Prostate gland (tissue), 2 donors: ENCODE data around the gene VOPP1. TPM values are rescaled to one million over a fixed set of nuclear protein-coding genes. Genes with fewer than 3 reads are reported as not detected.
A peak's percentile ranks its signal among the peaks of the same experiment; 100 is the strongest.

ENCODE experiments used
- DNase-seq: peaks from one replicate; pipeline ENCODE4 v3.0.0-alpha.2; 2019; ENCODE audit warnings: low spot score
- H3K27ac ChIP-seq, 2 donors: fragments of 200-600 bp; sonication (generic); 2 replicates each; pipeline ENCODE4 v1.5.1; 2017 to 2019
- H3K27me3 ChIP-seq: fragments of 200-600 bp; sonication (generic); replicated peaks from 2 replicates; pipeline ENCODE4 v1.5.1; 2019; ENCODE audit not compliant: insufficient read depth
- H3K36me3 ChIP-seq, 2 donors: fragments of 200-600 bp; sonication (generic); 1 replicate in 1 of 2; 2 replicates in 1 of 2; pipeline versions ENCODE4 v1.5.1 to v1.8.1; 2017 to 2019
- H3K4me1 ChIP-seq: fragments of 200-600 bp; sonication (generic); replicated peaks from 2 replicates; pipeline ENCODE4 v1.5.1; 2019
- H3K4me3 ChIP-seq, 2 donors: fragments of 200-600 bp; sonication (generic); 2 replicates each; pipeline ENCODE4 v1.5.1; 2017 to 2019
- H3K9me3 ChIP-seq: fragments of 200-600 bp; sonication (generic); 2 replicates; pipeline ENCODE4 v1.5.1; 2017
- POLR2A ChIP-seq: fragments of 450-650 bp; IDR thresholded peaks from one replicate; pipeline ENCODE4 v1.6.1; 2016; ENCODE audit warnings: antibody characterized with exemption, mild to moderate bottlenecking
- POLR2AphosphoS5 ChIP-seq: sonication (generic); formaldehyde crosslinking; IDR thresholded peaks from one replicate; pipeline ENCODE4 v1.6.1; 2017; ENCODE audit warnings: antibody characterized with exemption
- WGBS: methylation state at CpG from one replicate; pipeline ENCODE4 v1.1.5; 2018; 5-methylcytosine and 5-hydroxymethylcytosine counted together
- intact Hi-C: fragments of 100-400 bp; cut with DNase I; formaldehyde crosslinking; loops from one replicate; pipeline ENCODE4 v1.14.2; 2022
- total RNA-seq, 2 donors: library from RNA; depleted of rRNA; stranded (reverse); fragments of >200 nt; gene quantifications; one replicate each; pipeline ENCODE4 v1.1.0, GENCODE V29; 2016
- TF ChIP-seq, protein P1 (sequence below), 4 experiments: fragments of 200-600 bp in 2 of 4; fragments of 450-650 bp in 2 of 4; sonication (generic) in 2 of 4; IDR thresholded peaks; 1 replicate in 3 of 4; 2 replicates in 1 of 4; pipeline ENCODE4 v1.5.1; 2016 to 2019; ENCODE audit warnings: antibody characterized with exemption in 4 of 4, mild to moderate bottlenecking in 2 of 4, moderate library complexity in 2 of 4

Gene VOPP1
- total RNA-seq, 2 donors from 2014 or later = 29.4 to 46.6 TPM

DNA sequence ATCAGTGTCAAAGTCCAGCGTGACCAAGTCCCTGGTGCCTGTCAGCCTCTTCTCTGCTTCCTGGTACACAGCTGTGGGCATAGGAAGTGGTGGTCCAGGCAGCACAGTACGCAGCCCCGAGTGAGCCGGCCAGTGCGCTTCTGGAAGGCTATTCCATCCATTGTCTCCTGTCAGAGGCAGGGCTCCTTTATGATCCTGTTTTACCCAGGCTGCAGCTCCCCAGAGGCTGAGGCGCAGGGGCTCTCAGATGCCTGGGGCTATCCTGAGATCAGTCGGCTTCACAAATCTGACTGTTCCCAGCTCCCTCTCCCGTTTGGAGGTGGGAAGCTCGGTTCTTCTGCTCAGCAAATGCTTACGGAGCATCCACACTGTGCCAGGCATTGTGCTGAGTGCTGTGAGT, 136.8 kb downstream of the VOPP1 start:
- H3K4me3 ChIP-seq = no peak overlapping the region
- H3K9me3 ChIP-seq = no peaks in the 10 kb centered on the region
- H3K4me1 ChIP-seq = peaks cover 15% of the 10 kb centered on the region
- no peak overlapping the region for H3K27ac ChIP-seq
- DNase-seq = no peak
- WGBS = 74% methylated on average over 10 of the region's 10 CpGs
- no peak for TF ChIP-seq POLR2AphosphoS5
- no peak for TF ChIP-seq POLR2A
- TF ChIP-seq, protein P1, sequence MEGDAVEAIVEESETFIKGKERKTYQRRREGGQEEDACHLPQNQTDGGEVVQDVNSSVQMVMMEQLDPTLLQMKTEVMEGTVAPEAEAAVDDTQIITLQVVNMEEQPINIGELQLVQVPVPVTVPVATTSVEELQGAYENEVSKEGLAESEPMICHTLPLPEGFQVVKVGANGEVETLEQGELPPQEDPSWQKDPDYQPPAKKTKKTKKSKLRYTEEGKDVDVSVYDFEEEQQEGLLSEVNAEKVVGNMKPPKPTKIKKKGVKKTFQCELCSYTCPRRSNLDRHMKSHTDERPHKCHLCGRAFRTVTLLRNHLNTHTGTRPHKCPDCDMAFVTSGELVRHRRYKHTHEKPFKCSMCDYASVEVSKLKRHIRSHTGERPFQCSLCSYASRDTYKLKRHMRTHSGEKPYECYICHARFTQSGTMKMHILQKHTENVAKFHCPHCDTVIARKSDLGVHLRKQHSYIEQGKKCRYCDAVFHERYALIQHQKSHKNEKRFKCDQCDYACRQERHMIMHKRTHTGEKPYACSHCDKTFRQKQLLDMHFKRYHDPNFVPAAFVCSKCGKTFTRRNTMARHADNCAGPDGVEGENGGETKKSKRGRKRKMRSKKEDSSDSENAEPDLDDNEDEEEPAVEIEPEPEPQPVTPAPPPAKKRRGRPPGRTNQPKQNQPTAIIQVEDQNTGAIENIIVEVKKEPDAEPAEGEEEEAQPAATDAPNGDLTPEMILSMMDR (IDR thresholded peaks at IDR 0.05) = no peak
- intact Hi-C loops = no loop called here
- H3K36me3 ChIP-seq = no peaks in the 10 kb centered on the region
- H3K27me3 ChIP-seq = no peaks in the 10 kb centered on the region

DNA sequence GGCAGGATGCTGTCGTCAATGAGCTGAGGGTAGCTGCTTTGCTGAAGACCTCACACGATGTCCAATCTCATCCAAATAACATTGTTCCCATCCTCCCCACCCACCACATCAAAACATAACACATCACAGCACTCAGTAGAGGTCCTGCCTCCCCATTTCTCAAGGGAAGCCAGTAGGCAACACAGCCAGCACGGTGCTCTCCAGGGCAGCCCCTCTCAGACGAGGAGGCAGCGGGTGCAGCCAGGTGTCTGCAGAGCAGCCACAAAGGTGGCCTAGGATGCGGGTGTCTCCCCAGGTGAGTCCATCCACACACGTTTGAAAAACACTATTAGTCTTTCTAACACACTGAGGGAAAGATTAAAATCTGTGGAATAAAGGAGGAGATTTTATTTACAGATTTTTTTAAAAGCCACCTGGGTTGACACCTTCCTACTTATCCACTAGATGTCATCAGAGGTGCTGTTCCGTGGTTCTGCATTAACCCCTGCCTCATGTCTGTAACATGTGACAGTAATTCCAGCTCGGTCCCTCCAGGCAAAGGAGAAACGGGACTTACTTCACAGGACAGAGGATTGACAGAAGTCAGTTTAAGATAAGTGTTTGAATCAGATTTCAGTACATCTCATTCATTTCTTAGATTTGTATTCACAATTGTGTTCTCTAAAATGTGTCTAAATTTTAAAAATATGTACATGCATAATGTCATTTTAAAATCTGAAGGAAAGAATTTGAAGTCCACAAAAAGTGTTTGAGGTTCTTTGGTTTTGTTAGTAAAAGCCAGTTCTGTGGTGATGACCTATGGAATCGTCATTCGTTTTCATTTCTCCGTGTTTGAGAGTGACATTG, 139.1 kb downstream of the VOPP1 start:
- Histone ChIP-seq H3K4me3 (no peak overlapping the region), H3K27ac (peak overlapping the region; percentile 2 to 68), H3K9me3 (no peaks in the 10 kb centered on the region), H3K4me1 (peaks cover 19% of the 10 kb centered on the region), H3K36me3 (no peaks in the 10 kb centered on the region), H3K27me3 (no peaks in the 10 kb centered on the region)
- 60% methylated on average over 13 of the region's 13 CpGs for WGBS
- intact Hi-C loops = loop anchor here (5.0 kb wide), 1 partner anchor 164 kb away; no protein-coding TSS in a partner anchor
- TF ChIP-seq POLR2AphosphoS5 = peak; percentile 56
- TF ChIP-seq POLR2A = no peak
- TF ChIP-seq, protein P1 (IDR thresholded peaks at IDR 0.05) = peak in 3 of 4 experiments; percentile 43 to 61 (median 43)
- no peak for DNase-seq

DNA sequence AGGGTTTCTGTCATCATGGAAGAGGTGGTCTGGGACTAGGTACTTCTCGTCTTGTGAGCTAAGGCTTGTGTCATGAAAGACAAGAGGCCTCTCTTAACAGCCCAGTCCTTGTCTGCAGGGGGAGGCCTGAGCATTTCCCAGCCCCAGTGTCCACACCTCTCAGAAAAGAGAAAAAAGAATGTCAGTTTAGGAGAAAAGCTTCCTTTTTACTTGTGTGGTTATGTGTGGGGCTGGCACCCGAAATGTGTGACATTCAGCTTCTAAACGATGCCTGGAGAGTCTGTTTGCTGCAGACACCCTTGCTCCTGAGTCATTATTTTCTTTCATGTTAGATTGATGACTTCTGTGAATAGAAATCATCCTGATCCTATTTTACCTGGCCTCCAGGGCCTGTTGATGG, 139.8 kb downstream of the VOPP1 start:
- WGBS = 69% methylated on average over 3 of the region's 3 CpGs
- Histone ChIP-seq H3K4me1 (peaks cover 19% of the 10 kb centered on the region), H3K9me3 (no peaks in the 10 kb centered on the region), H3K27me3 (no peaks in the 10 kb centered on the region), H3K36me3 (no peaks in the 10 kb centered on the region), H3K4me3 (no peak overlapping the region), H3K27ac (peak overlapping the region; percentile 2 to 68)
- TF ChIP-seq POLR2A = no peak
- TF ChIP-seq POLR2AphosphoS5 = no peak
- TF ChIP-seq, protein P1 (IDR thresholded peaks at IDR 0.05) = no peak
- intact Hi-C loops = loop anchor here (5.0 kb wide), 1 partner anchor 165 kb away; no protein-coding TSS in a partner anchor
- no peak for DNase-seq

DNA sequence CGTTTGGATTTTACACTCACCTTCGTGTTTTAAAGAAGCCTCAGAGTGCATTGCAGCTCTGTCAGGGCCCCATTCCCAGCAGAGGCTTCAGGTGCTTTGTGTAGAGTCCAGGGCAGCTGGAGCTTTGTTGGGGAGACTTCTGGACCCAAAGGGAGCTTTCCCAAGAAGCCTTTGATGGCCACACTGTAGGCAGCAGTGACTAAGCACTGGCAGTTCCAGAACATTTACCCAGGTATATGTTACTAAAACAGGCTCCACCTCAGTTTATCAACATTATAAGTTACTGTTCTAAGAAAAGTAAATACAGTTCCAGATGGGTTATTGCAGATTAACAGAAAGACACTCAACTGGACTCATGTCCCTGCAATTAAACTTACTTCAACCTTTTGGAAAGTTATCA, 140.4 kb downstream of the VOPP1 start:
- no peaks in the 10 kb centered on the region for H3K27me3 ChIP-seq
- peak; percentile 58 for DNase-seq
- H3K4me3 ChIP-seq = no peak overlapping the region
- no peaks in the 10 kb centered on the region for H3K36me3 ChIP-seq
- no peaks in the 10 kb centered on the region for H3K9me3 ChIP-seq
- H3K4me1 ChIP-seq = peaks cover 19% of the 10 kb centered on the region
- intact Hi-C loops = loop anchor here (5.0 kb wide), 1 partner anchor 165 kb away; no protein-coding TSS in a partner anchor
- H3K27ac ChIP-seq = peak overlapping the region; percentile 50 to 68
- 14% methylated on average over 2 of the region's 2 CpGs for WGBS
- TF ChIP-seq, protein P1 (IDR thresholded peaks at IDR 0.05) = no peak
- TF ChIP-seq POLR2AphosphoS5 = peak; percentile 83
